ENCODE results near the gene TRAPPC11.
A peak's percentile ranks its signal among the peaks of the same experiment; 100 is the strongest.

The TRAPPC11 gene

DNA sequence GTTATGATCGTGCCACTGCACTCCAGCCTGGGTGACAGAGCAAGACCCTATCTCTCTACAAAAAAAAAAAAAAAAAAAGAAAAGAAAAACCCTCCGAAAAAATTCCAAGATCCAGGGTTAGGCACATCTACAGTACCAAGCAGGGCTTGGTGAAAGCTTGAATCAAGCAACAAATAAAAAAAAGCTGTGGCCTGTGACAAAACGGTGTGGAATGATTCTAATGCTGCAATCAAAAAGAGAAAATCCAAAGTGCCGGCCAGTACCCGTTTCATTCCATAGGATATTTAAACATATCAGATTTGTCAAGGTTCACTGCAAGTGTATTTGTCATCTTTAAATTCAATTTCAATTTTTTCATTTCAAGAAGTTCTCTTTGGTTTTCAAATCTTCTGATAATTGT lies 20.7 kb upstream of the TRAPPC11 start:
- DNase-seq, result no peak

DNA sequence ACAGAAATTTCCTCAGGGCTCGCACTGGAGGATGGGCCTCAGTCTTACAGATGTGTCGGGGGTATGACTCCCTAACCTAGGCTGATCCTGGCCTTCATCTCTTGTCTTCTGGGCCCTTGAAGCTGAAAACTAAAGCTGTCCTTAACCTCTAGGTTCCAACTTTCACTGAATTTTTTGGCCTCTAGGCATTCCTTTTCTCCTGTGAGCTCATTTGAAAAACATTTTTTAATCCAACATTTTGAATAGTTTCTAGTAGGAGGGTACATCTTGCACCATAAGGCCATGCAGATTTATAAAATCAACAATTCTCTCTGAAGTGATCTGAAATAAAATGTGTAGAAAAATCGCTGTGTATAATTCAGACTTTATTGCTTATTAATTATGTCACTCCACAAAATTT lies 19.8 kb upstream of the TRAPPC11 start:
- DNase-seq, result no peak

DNA sequence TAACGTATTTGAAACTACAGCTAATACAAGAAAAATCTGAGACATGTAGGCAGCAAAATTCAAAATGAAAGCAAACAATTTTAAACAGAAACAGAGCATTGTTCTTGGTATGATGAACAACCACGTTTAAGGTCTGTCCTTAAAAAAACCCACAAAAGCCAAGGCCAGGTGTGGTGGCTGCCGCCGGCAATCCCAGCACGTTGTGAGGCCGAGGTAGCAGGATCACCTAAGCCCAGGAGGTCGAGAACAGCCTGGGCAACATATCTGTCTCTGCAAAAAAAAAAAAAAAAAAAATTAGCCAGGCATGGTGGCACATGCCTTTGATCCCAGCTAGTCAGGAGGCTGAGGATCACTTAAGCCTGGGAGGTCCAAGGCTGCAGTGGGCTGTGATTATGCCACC lies 13.8 kb upstream of the TRAPPC11 start:
- no peak for DNase-seq

DNA sequence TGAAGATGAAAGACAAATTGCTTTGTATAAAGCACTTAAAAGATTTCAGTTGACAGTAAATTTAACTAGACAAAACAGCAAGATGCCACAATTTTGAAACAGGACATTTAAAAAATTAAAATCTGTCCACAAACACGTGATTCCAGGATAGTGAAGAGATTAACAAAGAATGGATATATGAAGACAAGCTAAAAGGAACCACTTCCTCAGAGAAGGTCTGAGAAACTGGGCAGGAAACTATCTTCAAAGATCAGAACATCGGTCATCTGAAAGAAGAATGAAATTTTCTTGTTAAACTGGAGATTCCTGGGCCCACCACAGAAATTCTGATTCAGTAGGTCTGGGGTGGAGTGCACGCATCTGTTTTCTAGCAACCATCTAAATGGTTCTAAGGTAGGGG lies 1.5 kb upstream of the TRAPPC11 start:
- DNase-seq, result no peak

DNA sequence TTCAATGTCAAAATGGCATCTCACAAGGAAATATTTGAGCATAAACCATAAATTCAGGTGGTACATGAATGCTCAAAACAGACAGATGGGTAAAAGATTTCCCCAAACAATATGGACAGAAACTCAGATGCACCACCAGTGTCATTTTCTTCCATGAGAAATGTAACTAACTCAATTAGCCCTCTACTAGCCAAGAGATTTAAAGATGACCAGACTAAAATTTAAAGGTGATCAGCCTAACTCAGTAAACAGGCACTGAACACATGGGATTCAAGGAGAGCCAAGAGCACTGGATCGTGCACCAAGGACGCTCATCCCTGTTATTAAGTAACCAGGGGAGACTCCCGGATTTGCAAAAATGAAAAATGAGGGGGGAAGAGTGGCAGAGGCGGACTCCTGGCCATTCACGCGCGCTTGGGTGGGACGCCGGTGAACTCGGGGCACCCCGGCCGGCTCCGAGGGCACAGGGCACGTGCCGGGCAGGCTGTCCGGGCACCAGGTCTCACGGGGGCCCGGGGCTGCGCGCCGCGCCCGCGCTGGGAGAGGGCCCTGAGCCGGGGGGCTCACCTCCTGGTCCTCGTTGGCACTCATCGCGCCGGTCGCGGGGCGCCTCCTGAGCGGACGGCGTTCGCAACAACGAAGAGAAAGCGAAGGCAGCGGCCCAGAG lies 598 bp upstream of the TRAPPC11 start:
- peak in 1 of 2 experiments; percentile 4 for DNase-seq

DNA sequence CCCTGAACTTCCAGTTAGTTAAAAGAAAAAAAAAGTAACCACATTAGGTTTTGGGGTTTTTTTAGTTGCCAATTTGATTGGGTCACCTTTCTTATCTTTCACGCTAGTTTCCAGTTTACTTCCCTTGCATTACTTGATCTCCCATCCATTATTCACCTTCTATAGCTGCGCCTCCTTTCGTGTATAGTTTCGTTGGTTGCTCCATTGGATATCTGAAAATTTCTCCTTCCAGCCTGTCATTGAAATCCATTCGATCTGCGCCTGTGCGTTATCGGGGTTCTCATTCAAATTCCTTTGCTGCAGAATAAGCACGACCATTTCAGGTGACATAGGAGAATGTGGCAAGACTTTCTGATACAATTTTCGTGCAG lies 764 bp downstream of the TRAPPC11 start:
- no peak for DNase-seq

DNA sequence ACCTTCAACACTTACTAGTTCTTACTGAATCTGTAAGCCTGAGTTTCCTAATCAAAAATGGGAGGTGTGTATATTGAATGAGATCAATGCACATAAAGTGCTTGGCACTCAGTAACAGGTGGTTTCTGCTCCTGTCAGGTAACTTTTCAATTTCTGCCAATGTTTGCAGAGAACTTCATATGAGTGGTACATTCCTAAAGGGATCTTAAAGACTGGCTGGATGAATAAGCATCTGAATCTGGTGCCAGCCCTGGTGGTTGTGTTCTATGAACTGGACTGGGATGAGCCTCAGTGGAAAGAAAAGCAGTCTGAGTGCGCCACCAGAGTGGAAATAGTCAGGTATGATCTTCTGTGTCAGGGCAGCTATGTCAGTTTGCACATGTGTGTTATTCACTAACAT lies 7.0 kb downstream of the TRAPPC11 start:
- DNase-seq, result no peak

DNA sequence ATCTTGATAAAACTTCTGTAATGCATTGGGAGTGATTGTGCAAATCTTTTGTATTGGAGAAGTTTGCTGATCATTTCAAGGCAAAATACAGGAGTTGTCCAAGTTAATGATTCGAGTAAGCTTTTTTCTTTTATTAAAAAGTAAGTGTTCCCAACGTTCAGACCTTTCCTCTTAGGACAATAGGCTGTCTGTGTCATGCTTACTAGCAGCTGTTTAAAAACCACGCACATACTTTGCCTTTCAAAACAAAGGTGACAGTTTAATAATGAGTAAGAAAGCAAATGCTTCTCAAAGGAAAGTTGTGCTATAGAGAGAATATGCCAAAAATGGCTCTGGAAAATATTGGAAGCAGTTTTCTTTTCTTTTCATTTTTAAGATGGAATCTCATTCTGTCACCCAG lies 11.2 kb downstream of the TRAPPC11 start:
- DNase-seq, result no peak

DNA sequence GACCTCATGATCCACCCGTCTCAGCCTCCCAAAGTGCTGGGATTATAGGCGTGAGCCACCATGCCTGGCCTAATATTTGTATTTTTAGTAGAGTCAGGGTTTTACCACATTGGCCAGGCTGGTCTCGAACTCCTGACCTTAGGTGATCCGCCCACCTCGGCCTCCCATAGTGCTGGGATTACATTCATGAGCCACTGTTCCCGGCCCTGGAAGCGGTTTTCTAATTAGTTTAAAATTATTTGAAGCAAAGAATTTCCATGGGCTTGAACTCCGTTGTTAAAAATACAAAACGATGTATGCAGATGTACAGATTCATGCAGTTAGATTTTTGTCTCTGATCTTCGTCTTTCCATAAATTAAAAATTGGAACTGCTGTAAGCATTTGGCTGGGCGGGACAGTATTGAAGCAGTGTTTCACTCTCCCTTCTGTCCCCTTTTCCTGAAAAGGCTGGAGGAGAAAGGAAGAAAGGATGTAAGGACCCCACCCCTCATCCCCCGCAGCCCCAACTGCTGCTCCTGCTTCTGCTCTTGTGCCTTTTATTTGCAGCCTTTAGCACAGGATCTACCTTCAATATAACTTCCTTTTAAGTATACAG lies 12.0 kb downstream of the TRAPPC11 start:
- DNase-seq, result no peak

DNA sequence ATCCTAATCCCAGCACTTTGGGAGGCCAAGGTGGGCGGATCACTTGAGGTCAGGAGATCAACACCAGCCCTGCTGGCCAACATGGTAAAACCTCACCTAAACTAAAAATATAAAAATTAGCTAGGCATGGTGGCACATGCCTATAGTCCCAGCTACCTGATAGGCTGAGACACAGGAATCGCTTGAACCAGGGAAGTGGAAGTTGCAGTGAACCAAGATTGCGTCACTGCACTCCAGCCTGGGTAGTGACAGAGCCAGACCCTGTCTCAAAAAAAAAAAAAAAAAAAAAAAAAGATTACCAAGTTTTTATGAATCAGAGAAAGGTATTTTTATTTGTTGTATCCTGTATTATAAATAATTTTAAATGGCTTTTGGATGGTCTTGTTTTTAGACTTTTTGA lies 15.1 kb downstream of the TRAPPC11 start:
- DNase-seq, result no peak

DNA sequence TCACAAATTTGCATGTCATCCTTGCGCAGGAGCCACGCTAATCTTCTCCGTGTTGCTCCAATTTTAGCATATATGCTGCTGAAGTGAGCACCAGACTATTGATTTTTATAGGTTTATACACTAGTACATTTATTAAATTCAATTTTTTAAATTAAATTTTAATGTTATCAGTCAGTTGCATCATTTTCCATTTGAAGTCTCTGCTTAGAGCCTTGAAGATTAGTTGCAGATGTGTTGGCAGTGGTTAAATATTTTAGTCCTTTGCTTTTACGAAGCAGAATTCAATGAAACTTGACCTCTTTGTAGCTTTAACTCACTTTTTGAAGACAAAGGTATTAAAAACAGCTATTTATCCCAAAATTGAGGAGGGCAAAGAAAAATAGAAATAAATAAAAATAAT lies 16.5 kb downstream of the TRAPPC11 start:
- DNase-seq, result no peak

DNA sequence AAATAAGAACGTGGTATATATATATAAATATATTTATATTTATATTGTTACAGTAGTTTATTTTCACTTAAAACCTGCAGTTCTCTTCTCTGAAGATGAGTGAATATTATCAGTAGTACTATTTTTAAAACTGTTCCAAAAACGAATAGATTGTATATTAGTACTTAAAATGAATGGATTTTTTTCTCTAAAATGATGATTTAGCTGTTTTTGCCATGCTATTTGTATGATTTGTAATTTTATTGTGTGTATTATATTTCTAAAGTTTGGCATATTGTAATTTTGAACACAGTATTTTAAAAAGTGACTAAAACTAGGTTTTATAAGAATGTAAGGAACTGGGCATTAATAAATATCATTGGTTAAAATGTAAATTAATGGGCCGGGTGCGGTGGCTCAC lies 22.0 kb downstream of the TRAPPC11 start:
- no peak for DNase-seq

DNA sequence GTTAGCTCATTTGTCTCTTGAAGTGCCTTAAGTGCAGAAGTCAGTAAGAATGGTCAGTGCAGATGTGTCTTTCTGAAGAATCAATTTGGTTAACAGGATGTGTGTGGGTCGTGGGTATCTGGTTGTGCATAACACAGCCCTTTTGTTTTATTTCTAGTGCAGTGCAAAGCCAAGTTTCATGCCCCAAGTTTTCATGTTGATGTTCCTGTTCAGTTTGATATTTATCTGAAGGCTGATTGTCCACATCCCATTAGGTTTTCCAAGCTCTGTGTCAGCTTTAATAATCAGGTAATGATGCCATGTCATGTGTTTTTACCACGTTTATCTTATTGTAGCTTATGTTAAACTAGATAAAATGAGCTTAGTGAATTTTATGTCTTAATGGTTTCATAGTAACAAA lies 27.4 kb downstream of the TRAPPC11 start:
- no peak for DNase-seq

DNA sequence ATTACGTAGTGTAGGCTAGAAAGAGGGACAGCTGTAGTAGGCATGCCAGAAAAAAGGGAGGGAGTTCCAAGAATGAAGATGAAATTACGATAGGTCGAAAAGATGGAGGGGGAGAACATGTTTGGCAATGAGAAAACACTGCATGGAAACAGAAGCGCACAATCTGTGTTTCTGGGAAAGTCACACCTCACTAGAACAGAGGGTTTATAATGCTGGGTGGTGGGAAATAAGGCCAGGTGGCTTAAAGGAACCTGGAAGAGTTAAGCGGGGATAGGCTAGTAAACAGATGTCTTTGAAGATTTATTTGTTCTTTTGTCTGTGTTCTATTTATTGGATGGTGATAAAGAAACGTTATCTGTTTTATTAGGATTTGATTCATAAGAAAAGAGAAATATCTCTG lies 29.1 kb downstream of the TRAPPC11 start:
- DNase-seq, result no peak

DNA sequence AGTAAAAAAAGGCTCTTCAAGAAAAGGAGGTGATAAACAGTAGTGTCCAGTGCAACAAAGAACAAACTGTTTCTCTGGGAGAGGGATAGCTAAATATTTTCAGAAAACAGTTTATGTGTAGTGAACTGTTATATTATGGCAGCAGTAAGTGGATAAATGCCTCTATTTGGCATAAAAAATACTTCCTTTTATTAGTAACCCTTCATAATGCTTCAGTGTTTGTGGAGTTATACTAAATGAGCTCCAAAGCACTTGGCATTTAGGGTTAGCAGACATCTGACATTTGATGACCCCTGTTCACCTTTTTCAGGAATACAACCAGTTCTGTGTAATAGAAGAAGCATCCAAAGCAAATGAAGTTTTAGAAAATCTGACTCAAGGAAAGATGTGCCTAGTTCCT lies 31.9 kb downstream of the TRAPPC11 start:
- DNase-seq, result no peak

DNA sequence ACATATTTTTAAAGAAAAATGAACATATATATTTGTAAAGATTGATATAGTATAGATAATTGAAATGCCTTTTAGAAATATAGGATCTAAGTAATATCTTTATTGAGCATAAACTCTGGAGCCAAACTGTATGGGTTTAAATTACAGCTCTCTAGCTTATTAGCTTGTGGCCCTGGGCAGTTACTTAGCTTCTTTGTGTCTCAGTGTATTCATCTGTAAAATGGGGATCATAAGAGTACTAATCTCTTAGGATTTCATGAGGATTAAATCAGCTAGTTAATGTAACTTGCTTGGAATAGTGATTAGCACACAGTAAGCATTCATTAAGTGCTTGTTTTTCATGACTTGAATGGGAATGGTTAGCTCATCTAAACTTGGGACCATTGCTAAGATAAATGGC lies 32.8 kb downstream of the TRAPPC11 start:
- no peak for DNase-seq

DNA sequence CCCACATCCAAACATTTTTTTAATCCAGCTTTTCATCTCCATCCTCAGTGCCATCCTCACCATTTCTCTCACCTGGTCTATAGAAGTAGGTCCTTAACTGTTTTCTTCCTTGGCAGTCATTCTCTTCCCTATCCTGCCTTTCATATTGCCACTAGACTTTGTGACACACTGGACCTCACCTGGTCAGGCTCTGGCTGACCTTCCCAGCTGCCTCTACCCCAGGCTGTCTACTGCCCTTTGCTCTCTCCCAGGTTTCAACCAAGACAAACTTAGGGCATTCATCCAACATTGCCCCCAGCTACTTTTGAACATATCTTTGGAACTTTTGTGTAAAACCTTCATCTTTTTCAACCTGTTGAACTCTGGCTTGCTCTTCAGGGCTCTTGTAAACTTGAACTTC lies 39.8 kb downstream of the TRAPPC11 start:
- no peak for DNase-seq

DNA sequence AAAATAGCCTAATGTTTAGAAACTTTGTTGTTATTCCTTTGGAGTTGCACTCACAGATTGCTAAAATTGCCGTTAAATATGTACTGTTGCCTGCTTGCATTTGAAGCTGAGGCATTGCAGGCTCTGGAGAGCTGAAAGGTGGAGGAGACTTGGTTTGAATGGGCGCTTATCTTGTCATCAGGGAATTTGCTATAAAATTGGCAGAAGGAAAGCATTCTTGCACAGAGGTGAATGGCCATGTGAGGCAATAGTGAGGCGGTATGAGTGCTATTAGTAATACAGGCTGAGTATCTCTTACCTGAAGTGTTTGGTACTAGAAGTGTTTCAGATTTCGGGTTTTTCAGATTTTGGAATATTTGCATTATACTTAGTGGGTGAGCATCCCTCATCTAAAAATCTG lies 41.3 kb downstream of the TRAPPC11 start:
- no peak for DNase-seq

DNA sequence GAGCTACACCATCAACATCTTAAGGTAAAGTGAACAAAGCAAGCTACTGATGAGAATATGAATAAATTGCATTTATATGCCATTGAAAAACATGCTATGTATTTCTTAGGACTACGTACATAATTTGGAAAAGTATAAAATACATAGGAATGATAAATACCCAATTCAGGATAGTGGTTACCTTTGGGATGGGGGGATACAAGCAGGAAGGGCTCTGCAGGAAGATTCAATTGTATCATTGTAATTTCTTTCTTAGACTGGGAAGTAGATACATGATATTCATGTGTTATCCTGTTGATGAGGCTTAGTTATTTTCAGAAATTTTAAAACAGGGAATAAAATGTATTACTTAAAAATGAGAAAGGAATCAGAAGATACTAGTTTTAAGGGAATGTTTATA lies 43.4 kb downstream of the TRAPPC11 start:
- no peak for DNase-seq

DNA sequence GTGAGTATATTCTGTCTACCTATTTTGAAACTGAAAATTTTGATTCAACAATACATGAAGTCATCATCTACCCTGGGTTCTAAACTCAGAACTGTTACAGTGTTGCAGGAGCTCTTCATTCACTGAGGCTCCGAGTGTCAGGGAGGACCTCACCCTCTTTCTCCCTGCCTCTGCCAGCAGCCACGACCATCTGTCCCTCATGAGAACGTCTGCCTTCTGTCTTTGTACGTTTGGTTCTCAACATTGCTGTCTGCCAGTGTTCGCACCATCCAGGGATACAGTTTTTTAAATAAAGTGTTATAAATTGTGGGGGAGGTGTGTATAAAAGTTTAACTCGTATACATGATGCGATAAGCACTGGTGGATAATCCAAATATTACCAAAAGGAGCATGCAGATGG lies 55.5 kb downstream of the TRAPPC11 start:
- no peak for DNase-seq

DNA sequence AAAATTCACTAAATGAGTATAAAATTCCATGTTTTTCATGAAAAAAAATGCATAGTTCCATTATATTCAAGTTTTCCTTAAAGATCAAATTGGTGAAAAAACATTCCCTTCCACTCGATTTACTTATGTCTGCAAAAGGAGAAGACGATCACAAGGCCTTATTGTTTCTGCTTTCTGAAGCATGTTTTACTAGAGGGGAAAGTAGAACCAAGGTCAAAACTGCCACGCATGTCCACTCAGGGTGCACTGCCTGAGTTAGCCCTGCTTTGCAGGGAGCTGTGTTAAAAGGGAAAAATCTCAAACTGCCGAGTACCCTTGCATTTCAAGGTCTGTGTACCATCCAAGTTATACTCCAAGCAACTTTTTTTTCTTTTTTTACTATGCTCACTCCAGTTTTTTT lies 57.2 kb downstream of the TRAPPC11 start:
- no peak for DNase-seq

DNA sequence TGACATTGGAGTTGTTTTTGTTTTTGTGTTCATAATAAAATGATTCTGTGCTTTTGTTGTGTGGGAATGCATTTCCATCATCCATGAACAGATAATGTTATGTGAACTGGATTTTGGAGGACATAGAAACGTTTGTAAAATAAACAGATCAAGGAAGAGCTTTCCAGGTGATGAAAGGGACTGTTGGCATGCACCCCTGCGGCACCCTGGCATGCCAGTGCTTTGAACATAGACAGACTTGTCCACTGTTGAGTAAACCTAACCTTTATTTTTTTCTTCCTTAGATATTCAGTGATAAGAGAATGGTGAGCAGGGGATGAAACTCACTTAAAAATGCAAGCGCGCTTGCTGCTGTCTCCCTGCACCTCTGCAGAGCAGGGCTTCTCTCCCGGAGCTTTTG lies 59.8 kb downstream of the TRAPPC11 start:
- no peak for DNase-seq

DNA sequence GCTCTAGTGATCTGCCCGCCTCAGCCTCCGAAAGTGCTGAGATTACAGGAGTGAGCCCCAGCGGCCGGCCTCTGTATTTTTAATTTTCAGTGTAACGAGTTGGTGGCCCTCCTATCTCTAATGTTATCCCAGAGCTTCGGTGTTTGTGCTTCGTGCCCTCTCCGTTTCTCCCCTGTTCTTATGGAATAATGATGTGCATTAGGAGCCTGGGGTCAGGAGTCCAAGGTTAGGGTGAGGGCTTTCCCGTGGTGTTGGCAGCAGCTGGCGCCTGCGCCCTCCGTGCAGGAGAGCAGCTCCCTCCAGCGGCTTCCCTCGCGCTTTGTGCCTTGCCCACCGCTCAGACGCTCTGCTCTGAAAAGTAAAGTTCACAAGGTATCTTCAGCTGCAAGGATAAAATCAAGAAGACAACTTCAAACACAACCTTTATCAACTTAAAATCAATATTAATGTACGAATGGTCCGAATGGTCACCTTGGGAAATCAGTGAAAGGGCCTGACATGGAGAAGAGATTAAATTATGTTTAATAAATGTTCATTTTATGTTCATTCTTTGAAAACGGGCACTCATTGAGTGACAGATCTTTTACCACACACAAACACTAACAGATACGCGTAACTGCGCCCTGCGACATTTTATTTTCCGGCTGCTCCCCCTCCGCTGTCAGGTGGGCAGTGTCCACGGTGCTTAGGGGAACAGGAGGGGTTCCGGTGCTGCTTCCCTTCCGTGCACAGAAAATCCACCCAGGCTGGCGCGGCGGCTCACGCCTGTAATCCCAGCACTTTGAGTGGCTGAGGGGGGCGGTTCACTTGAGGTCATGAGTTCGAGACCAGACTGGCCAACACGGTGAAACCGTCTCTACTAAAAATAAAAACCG lies 62.4 kb downstream of the TRAPPC11 start:
- DNase-seq, result peak; percentile 33 to 38

Data from activated CD4-positive, alpha-beta T cell treated with anti-CD3 and anti-CD28 coated beads, Interleukin-2, amount 50 U/mL, for 4 hours (primary cell).